Heart left ventricle (tissue), 13 donors: Measurements from ENCODE around the gene TUT7.

Experiments used
- POLR2A ChIP-seq, 2 donors: fragments of 450-650 bp; IDR thresholded peaks; one replicate each; pipeline ENCODE4 v1.6.1; 2017; ENCODE audit warnings: antibody characterized with exemption in 2 of 2, mild to moderate bottlenecking in 2 of 2, moderate library complexity in 2 of 2
- TF ChIP-seq, protein P1 (sequence below), 12 donors: fragments of 200-600 bp; sonication (generic) in 4 of 12; IDR thresholded peaks; one replicate each; pipeline versions ENCODE4 v1.5.0 to v1.8.0; 2018 to 2022; ENCODE audit warnings: antibody characterized with exemption in 12 of 12, mild to moderate bottlenecking in 5 of 12
- donor health status: ischemic (EF 13 %, LVEDD 7.1; RV severe dilation, severe dysfunction).
- donor health status: DM: no; HTN: yes; CAD: no.
- donor health status: DM: no; HTN: no; CAD: no.
- donor health status: ischemic (EF 25% LVEDD 6.9; RV normal size, moderate dysfunction).
- donor health status: ischemic (EF 25% LVEDD 5.7; RV mildly dilated, moderate dysfunction).
- donor health status: ischemic (EF 35%, LVEDD 5.7; RV mildly dilated, moderate dysfunction).
- donor health status: nonischemic (EF 11% LVEDD 7.7; RV severe dilation, severe dysfunction).
- donor health status: DM: yes; HTN: yes; CAD: no.
- donor health status: PGD.
- donor health status: ischemic (EF 29% LVEDD 5.4; RV normal size, mild dysfunction).
- donor health status: nonischemic (EF 23%, LVEDD 6.1; RV moderate dilation, normal function).

DNA sequence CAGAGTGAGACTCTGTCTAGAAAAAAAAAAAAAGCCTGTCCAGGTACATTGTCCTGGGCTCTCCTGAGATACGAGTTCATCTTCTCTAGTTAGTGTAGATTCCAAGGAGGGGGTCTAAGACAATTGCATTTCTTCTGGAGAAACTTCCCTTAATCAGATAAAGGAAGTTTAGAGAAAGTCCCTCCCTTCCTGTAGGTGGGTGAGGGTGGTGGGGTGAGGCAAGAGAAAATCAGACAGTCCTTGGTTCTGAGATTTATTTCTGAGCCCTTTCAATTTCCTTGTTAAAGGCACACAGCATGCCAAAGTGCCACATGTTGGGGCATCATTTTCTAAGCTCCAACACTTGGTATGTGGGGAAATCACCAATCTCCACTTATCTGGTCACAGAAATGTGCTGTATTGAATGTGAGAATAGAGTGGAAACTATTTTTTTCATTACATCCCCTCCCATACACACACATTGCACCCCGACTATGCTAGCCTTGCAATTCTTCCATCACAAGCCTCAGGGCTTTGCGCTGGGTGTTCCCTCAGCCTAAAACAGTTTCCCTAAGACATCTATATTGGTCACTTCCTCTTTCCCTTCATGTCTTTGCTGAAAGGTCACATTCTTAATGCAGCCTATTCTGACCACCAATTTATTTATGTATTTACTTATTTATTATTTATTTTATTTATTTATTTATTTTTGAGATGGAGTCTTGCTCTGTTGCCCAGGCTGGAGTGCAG, 5.1 kb upstream of the TUT7 start:
- TF ChIP-seq, protein P1, sequence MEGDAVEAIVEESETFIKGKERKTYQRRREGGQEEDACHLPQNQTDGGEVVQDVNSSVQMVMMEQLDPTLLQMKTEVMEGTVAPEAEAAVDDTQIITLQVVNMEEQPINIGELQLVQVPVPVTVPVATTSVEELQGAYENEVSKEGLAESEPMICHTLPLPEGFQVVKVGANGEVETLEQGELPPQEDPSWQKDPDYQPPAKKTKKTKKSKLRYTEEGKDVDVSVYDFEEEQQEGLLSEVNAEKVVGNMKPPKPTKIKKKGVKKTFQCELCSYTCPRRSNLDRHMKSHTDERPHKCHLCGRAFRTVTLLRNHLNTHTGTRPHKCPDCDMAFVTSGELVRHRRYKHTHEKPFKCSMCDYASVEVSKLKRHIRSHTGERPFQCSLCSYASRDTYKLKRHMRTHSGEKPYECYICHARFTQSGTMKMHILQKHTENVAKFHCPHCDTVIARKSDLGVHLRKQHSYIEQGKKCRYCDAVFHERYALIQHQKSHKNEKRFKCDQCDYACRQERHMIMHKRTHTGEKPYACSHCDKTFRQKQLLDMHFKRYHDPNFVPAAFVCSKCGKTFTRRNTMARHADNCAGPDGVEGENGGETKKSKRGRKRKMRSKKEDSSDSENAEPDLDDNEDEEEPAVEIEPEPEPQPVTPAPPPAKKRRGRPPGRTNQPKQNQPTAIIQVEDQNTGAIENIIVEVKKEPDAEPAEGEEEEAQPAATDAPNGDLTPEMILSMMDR (IDR thresholded peaks at IDR 0.05), result no peak
- no peak for TF ChIP-seq POLR2A (IDR thresholded peaks at IDR 0.05)
